SU-DHL-6 (cell line): ENCODE results near the gene INTS7.

Experiments used
- H2AFZ ChIP-seq: fragments of 200-600 bp; sonication (generic); 2 replicates; pipeline ENCODE4 v1.6.1; 2014; ENCODE audit warnings: low read depth, mild to moderate bottlenecking, moderate library complexity, mixed read lengths, antibody characterized with exemption, low read length; ENCODE audit not compliant: severe bottlenecking
- H3F3A ChIP-seq: fragments of 200-600 bp; shearing (Covaris generic); 2 replicates; pipeline ENCODE4 v1.6.0; 2016; ENCODE audit warnings: antibody characterized with exemption, mild to moderate bottlenecking; ENCODE audit not compliant: insufficient read depth
- H3K27ac ChIP-seq: fragments of 200-600 bp; sonication (generic); 2 replicates; pipeline ENCODE4 v1.5.1; 2016; ENCODE audit warnings: low read depth, mild to moderate bottlenecking, low read length, moderate library complexity, mixed read lengths
- H3K27me3 ChIP-seq: fragments of 200-600 bp; sonication (generic), shearing (Covaris generic); 2 replicates; pipeline ENCODE4 v1.6.0; 2014; ENCODE audit warnings: mild to moderate bottlenecking, low read length
- H3K36me3 ChIP-seq: fragments of 200-600 bp; sonication (generic); 2 replicates; pipeline ENCODE4 v1.6.1; 2014; ENCODE audit warnings: mild to moderate bottlenecking, low read length, mixed read lengths
- H3K4me2 ChIP-seq: fragments of 300-600, 200-600 bp; shearing (Covaris generic), sonication (generic); 2 replicates; pipeline ENCODE4 v1.6.0; 2014; ENCODE audit warnings: low read length, low read depth, mild to moderate bottlenecking; ENCODE audit not compliant: poor library complexity, severe bottlenecking
- H3K4me3 ChIP-seq: fragments of 200-600 bp; sonication (generic); 2 replicates; pipeline ENCODE4 v1.5.1; 2014; ENCODE audit warnings: antibody characterized with exemption, low read length, mild to moderate bottlenecking, mixed read lengths; ENCODE audit not compliant: insufficient read depth, poor library complexity, severe bottlenecking
- H3K79me2 ChIP-seq: fragments of 200-600 bp; sonication (generic); 2 replicates; pipeline ENCODE4 v1.6.1; 2014; ENCODE audit warnings: mild to moderate bottlenecking, low read length, moderate library complexity; ENCODE audit not compliant: insufficient read depth
- H3K9ac ChIP-seq: fragments of 200-600 bp; sonication (generic); 2 replicates; pipeline ENCODE4 v1.7.0; 2014; ENCODE audit warnings: mild to moderate bottlenecking, low read length
- H3K9me2 ChIP-seq: fragments of 200-600 bp; sonication (generic); replicated peaks from 2 replicates; pipeline ENCODE4 v1.6.1; 2014; ENCODE audit warnings: low read length; ENCODE audit not compliant: insufficient read depth
- H3K9me3 ChIP-seq: fragments of 200-600 bp; sonication (generic); 2 replicates; pipeline ENCODE4 v1.6.1; 2014; ENCODE audit warnings: low read length, mixed read lengths; ENCODE audit not compliant: insufficient read depth
- H4K20me1 ChIP-seq: fragments of 200-600 bp; sonication (generic); 2 replicates; pipeline ENCODE4 v1.6.1; 2014; ENCODE audit warnings: low read depth, mild to moderate bottlenecking, antibody characterized with exemption, low read length, moderate library complexity, mixed read lengths
- EZH2phosphoT487 ChIP-seq: fragments of 200-600 bp; sonication (generic), shearing (Covaris generic); conservative IDR thresholded peaks from 2 replicates; pipeline ENCODE4 v1.6.1; 2018; ENCODE audit warnings: mild to moderate bottlenecking, antibody characterized with exemption, low read length, moderate library complexity, mixed read lengths
- TF ChIP-seq, protein P1 (sequence below): fragments of 200-600 bp; sonication (generic); IDR thresholded peaks from one replicate; pipeline ENCODE4 v1.5.1; 2017; ENCODE audit warnings: antibody characterized with exemption, mild to moderate bottlenecking, low read length, moderate library complexity; ENCODE audit not compliant: insufficient read depth, poor library complexity, severe bottlenecking

Gene INTS7

DNA sequence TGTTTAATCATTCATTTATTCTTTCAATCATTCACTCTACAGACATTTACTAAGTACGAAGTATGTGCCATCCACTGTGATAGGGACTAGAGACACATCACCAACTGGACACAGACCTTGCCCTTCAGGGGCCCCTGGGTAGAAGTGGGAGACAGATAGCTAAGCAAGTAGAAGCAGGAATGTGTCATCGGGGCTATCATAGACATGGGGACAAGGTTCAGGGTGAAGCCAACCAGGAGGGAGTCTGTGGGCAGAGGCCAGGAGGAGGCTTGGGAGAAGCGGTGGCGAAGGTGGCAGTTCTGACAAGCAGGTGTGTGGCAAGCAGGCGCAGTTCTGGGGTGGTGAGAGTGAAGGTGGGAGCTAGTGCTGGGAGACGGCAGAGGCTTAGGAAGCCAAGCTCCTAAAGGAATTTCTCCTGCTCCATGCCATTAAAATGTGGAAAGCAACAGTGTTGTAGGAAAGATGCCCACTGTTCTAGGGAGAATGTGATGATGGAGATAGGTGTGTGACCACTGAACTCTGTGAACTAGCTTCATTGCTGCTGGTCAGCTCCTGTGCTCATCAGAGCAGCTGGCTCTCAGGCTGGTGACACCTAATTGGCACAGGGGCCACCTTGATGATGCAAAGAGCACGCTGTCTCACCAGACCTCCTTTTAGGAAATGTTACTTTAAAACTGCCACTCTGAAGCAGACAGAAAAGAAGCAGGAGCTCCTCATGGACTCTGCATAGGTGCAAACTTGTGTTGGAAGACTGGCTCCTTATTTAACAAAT is 125.1 kb downstream of the INTS7 start:
- Histone ChIP-seq H3F3A (no peaks in the 10 kb centered on the region), H3K27me3 (no peaks in the 10 kb centered on the region; the same call in 1 of the 2 replicates), H3K9me2 (no peaks in the 10 kb centered on the region), H3K4me3 (no peak overlapping the region), H3K9ac (no peak overlapping the region), H3K79me2 (no peaks in the 10 kb centered on the region), H3K4me2 (no peak overlapping the region), H3K9me3 (no peaks in the 10 kb centered on the region), H3K36me3 (no peaks in the 10 kb centered on the region), H3K27ac (no peak overlapping the region), H4K20me1 (no peaks in the 10 kb centered on the region), H2AFZ (no peak overlapping the region)
- TF ChIP-seq EZH2phosphoT487, result no peak
- TF ChIP-seq, protein P1, sequence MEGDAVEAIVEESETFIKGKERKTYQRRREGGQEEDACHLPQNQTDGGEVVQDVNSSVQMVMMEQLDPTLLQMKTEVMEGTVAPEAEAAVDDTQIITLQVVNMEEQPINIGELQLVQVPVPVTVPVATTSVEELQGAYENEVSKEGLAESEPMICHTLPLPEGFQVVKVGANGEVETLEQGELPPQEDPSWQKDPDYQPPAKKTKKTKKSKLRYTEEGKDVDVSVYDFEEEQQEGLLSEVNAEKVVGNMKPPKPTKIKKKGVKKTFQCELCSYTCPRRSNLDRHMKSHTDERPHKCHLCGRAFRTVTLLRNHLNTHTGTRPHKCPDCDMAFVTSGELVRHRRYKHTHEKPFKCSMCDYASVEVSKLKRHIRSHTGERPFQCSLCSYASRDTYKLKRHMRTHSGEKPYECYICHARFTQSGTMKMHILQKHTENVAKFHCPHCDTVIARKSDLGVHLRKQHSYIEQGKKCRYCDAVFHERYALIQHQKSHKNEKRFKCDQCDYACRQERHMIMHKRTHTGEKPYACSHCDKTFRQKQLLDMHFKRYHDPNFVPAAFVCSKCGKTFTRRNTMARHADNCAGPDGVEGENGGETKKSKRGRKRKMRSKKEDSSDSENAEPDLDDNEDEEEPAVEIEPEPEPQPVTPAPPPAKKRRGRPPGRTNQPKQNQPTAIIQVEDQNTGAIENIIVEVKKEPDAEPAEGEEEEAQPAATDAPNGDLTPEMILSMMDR, result no peak

DNA sequence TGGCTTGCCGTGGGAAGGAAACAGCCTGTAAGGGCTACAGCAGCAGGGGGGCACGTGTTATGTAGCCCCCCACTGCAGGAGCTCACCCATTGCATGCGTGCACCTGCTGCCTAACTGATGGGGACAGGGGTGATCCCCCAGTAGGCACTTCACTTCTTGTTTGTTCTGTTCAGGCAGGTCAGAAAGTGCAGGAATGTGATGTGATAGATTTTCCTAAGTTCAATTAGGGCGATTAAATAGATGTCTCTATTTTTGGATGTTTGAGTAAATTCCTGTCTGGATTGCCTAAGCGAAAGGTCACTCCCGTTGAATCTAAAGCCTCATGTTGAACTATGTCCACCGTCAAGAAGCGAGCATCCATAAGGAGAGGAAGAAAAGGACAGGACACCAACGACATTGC is 126.0 kb downstream of the INTS7 start:
- Histone ChIP-seq H4K20me1 (no peaks in the 10 kb centered on the region), H3K27me3 (no peaks in the 10 kb centered on the region; the same call in 1 of the 2 replicates), H3K36me3 (no peaks in the 10 kb centered on the region), H3K79me2 (no peaks in the 10 kb centered on the region), H3K9me3 (no peaks in the 10 kb centered on the region), H3K4me3 (no peak overlapping the region), H3K9me2 (no peaks in the 10 kb centered on the region), H3F3A (no peaks in the 10 kb centered on the region), H3K4me2 (no peak overlapping the region), H2AFZ (no peak overlapping the region), H3K9ac (no peak overlapping the region), H3K27ac (no peak overlapping the region)
- TF ChIP-seq, protein P1, result no peak
- no peak for TF ChIP-seq EZH2phosphoT487

DNA sequence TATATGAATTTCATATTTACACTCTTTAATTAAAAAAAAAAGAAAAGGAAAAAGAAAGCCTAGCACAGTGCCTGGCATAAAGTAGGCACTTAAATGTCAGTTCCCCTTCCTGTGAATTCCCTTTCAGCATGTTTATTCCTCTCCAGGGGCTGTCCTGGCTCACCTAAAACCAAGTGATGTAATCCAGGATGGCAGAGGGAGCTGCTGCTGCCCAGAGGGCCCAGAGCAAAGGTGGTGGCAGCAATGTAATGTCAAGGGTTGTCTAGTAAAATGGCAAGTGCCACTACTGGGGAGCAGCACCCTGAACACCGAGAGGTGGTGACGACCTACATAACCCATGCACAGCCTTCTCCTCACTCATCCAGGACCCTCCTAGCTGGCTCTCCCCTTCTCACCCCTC is 126.4 kb downstream of the INTS7 start:
- Histone ChIP-seq H3K27me3 (no peaks in the 10 kb centered on the region; the same call in 1 of the 2 replicates), H3K4me2 (no peak overlapping the region), H3F3A (no peaks in the 10 kb centered on the region), H3K27ac (no peak overlapping the region), H2AFZ (no peak overlapping the region), H3K9me2 (no peaks in the 10 kb centered on the region), H3K9ac (no peak overlapping the region), H3K79me2 (no peaks in the 10 kb centered on the region), H3K36me3 (no peaks in the 10 kb centered on the region), H3K4me3 (no peak overlapping the region), H3K9me3 (no peaks in the 10 kb centered on the region), H4K20me1 (no peaks in the 10 kb centered on the region)
- no peak for TF ChIP-seq EZH2phosphoT487
- TF ChIP-seq, protein P1, result no peak
